ENCODE results near the gene IFT43. TPM values are rescaled to one million over a fixed set of nuclear protein-coding genes. Genes with fewer than 3 reads are reported as not detected.

The IFT43 gene
- total RNA-seq, 8 experiments from 2014 or later, result 30.0 to 63.3 (median 35.8) TPM

DNA sequence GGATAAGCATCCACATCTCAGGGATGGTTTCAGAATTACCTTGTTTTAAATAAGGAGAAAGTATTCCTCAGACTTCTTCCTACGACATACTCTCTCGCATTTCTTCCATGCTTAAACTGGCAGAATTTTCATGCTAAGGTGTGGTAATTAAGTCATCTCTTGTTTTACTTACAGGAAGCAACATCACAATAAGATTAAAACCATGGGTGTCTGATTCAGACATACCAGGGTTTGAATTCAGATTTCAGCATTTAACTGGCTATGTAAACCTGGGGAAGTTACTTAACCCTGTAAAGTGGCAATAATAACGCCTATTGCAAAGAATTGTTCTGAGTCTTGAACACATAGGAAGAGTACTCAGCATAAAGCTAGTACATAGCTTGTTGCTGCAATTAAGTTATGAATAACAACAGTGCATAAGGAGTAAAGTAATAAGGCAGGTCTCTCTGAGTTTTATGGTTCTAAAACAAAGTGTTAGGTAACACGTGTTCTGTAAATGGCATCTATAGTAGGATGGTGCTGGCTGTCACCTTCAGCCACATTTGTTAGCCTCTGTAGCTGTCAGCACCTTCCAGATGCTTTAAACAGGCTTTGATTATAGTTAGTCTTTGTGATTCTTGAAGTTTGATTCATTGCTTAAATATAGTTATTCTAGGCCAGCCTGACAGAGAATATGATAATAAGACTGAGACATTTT lies 38.8 kb downstream of the IFT43 start:
- 40 to 91% (median 83%) methylated on average over 2 to 4 of the region's 4 CpGs; no CpG with 5 or more reads in 2 of the 10 experiments for WGBS, 10 experiments
- in situ Hi-C loops (cut with MboI; ENCODE audit: low pct_unique_long_range_greater_than_20kb in 2 of 9, low sequenced_read_pairs in 9 of 9, unreplicated experiment in 9 of 9), result no loop called here

DNA sequence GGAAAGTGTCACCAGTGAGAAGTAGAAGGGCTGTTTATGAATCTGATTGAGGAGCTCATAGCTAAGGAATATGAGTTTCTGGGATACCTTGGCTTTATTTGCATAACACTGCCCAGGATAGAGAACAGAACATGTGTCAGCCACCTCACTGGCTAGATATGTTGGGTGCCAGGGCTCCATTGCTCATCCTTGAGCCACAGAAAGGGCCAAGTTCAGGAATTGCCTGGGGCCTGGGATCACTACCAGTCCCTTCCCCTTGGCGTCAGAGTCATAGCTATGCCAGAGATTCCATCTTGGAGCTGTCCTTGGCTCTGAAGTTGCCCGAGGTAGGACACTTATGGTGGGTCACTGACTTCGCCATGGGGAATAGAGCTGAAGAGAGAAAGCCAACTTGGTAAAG lies 49.0 kb downstream of the IFT43 start:
- in situ Hi-C loops (cut with MboI; ENCODE audit: low pct_unique_long_range_greater_than_20kb in 2 of 9, low sequenced_read_pairs in 9 of 9, unreplicated experiment in 9 of 9), result no loop called here
- WGBS, 10 experiments, result 83 to 100% (median 100%) methylated on average over 1 to 3 of the region's 3 CpGs; no CpG with 5 or more reads in 5 of the 10 experiments
- no peak overlapping the region for H3K4me3 ChIP-seq
- ATAC-seq (replicated peaks in 6 of 8), result no peak
- no peak overlapping the region for H3K27ac ChIP-seq
- no peaks in the 10 kb centered on the region for H3K4me1 ChIP-seq (replicated peaks in 1 of 2)

More for the DNA sequence above, 38.8 kb downstream of the IFT43 start:
- Histone ChIP-seq H3K27ac (no peak overlapping the region), H3K4me1 (replicated peaks in 1 of 2) (no peaks in the 10 kb centered on the region), H3K4me3 (no peak overlapping the region)
- ATAC-seq (replicated peaks in 6 of 8), result peak in 1 of 8 experiments; percentile 32

DNA sequence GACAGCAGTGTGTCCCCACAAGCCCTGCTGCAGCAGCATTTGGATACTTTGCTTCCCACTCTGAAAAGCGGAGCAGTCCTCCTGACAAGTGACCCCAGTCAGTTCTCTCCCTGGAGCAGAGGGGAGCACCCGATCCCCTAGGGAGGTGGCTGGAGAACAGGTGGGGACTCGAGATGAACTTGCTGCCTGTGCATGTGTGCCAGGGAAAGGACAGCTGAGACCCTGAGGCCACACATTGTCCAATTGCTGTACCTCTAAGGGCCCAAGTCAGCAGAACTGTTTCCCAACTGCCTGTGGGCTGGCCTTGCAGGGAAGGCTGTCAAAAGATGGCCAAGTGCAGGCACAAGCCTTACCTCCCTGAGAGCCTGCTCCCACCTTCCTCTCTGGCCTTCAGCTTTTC lies 55.1 kb downstream of the IFT43 start:
- Histone ChIP-seq H3K27ac (no peak overlapping the region), H3K4me1 (replicated peaks in 1 of 2) (no peaks in the 10 kb centered on the region), H3K4me3 (no peak overlapping the region)
- 72 to 100% (median 80%) methylated on average over 1 to 3 of the region's 3 CpGs; no CpG with 5 or more reads in 7 of the 10 experiments for WGBS, 10 experiments
- ATAC-seq (replicated peaks in 6 of 8), result no peak
- in situ Hi-C loops (cut with MboI; ENCODE audit: low pct_unique_long_range_greater_than_20kb in 2 of 9, low sequenced_read_pairs in 9 of 9, unreplicated experiment in 9 of 9), result loop anchor here in 1 of 9 experiments (10.0 kb wide), 1 partner anchor 604 kb away; no protein-coding TSS in a partner anchor

DNA sequence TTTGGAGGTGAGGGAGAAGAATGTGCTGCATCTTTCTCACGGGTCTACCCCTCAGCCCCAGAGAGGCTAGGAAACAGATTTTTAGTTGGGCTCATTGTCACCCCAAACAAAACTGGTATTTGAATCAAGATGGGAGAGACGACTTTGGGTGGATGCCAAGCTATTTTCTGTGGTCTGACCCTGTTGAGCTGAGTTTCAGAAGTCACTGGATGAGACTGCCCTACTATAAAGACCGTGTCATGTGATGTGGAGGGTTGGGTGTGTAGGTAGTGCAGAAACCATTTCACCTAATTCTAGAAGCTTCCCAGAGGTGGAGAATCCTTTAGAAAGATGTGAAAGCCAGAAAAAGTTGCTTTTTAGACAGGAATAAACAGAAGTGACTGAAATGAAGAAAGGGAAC lies 60.2 kb downstream of the IFT43 start:
- in situ Hi-C loops (cut with MboI; ENCODE audit: low pct_unique_long_range_greater_than_20kb in 2 of 9, low sequenced_read_pairs in 9 of 9, unreplicated experiment in 9 of 9), result loop anchor here in 1 of 9 experiments (10.0 kb wide), 1 partner anchor 599 kb away; no protein-coding TSS in a partner anchor
- no peak overlapping the region for H3K27ac ChIP-seq
- 33 to 85% (median 71%) methylated on average over 1 to 3 of the region's 3 CpGs; no CpG with 5 or more reads in 5 of the 10 experiments for WGBS, 10 experiments
- H3K4me1 ChIP-seq (replicated peaks in 1 of 2), result peaks cover 0 to 5% of the 10 kb centered on the region in 2 donors
- ATAC-seq (replicated peaks in 6 of 8), result no peak
- H3K4me3 ChIP-seq, result no peak overlapping the region

DNA sequence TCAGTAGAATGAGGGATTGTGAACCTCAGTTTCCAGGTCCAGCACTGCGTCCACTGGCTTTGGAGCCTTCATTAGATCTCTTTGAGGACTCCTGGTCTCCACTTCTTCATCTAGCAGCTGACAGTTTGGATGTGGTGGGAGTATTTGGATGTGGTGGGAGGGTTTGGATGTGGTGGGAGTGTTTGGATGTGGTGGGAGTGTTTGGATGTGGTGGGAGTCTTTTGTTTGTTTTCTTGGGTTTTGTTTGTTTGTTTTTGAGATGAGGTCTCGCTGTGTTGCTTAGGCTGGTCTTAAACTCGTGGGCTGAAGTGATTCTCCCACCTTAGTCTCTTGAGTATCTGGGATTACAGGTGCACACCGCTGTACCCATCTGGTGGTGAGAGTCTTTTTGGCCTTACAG lies 64.7 kb downstream of the IFT43 start:
- 30 to 100% (median 100%) methylated on average over 1 to 2 of the region's 4 CpGs; no CpG with 5 or more reads in 3 of the 10 experiments for whole genome bisulfite sequencing, 10 experiments
- in situ Hi-C loops (cut with MboI; ENCODE audit: low pct_unique_long_range_greater_than_20kb in 2 of 9, low sequenced_read_pairs in 9 of 9, unreplicated experiment in 9 of 9), result loop anchor here in 8 of 9 experiments (10.0 to 25.0 kb wide), 5 partner anchors 305 to 595 kb away; partner anchors contain the start of gene ESRRB (in 2 of the 8)

DNA sequence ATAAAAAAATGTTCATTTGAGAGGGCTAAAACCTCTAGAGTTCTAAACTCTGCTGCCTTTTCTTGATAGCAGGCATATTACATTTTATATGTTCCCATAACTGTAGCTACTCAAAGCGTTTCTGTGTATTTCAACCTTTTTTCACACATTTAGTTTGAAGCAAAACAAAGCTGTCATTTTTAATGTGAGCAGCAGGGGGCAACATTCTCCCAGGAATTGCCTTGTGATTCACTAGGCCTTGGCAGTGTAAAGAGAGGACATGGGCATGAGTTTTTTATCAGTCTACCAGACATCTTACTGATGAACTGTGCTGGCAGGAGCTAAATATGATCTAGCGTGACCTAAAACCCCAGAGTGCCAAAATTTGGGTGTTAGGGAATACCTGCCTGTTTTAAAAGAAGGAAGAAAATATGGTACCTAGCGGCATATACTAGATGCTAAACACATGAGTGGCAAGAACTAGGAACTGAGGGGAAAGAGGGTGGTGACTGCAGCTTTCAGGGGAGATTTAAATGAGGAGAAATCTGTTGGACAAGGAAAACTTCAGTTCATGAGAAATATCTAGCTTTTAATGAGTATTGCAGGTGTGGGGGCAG lies 65.3 kb downstream of the IFT43 start:
- peaks cover 0 to 5% of the 10 kb centered on the region in 2 donors for H3K4me1 ChIP-seq (replicated peaks in 1 of 2)
- in situ Hi-C loops (cut with MboI; ENCODE audit: low pct_unique_long_range_greater_than_20kb in 2 of 9, low sequenced_read_pairs in 9 of 9, unreplicated experiment in 9 of 9), result loop anchor here in 8 of 9 experiments (10.0 to 25.0 kb wide), 5 partner anchors 304 to 594 kb away; partner anchors contain the start of gene ESRRB (in 2 of the 8)
- H3K4me3 ChIP-seq, result no peak overlapping the region
- ATAC-seq (replicated peaks in 6 of 8), result peak; percentile 42 to 86 (median 68)
- no peak overlapping the region for H3K27ac ChIP-seq
- 0 to 100% (median 33%) methylated on average over 1 to 3 of the region's 3 CpGs; no CpG with 5 or more reads in 1 of the 10 experiments for WGBS, 10 experiments

More for the DNA sequence above, 64.7 kb downstream of the IFT43 start:
- no peak overlapping the region for H3K4me3 ChIP-seq
- no peak for ATAC-seq (replicated peaks in 6 of 8)
- H3K4me1 ChIP-seq (replicated peaks in 1 of 2), result peaks cover 0 to 5% of the 10 kb centered on the region in 2 donors
- no peak overlapping the region for H3K27ac ChIP-seq

DNA sequence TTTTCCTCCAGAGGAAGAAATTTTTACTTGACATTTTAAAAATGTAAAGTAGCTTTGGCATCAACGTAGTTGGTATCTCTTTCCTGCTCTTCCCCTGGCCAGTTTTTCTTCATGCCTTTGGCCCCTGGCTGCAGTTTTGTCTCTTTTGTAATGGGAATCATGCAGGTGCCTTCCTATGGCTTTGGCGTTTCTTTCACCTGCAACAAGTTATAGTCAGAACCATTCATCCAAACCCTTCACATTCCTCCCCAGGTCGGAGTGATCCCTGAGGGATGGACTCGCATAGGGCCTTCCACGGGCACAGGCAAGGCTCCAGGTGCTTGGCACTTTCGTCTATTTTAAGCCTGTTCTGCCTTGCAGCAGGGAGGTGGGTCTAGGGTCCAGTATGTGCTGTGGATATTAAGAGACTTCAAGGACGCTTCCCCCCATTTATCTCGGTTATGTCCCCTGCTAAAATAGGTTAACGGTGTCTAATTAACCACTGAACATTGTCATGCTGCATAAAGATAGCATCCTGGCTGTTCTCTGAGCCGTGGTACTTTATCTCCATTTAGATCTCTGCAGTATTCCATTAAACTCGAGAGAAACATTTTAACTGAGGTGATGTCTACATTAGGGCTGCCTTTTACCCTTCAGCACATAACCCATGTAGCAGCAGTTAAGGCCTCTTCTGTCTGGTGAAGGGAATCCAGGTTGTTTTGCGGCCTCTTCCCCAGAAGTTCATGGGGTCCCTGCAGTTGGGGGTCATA lies 66.3 kb downstream of the IFT43 start:
- ATAC-seq (replicated peaks in 6 of 8), result no peak
- H3K4me1 ChIP-seq (replicated peaks in 1 of 2), result peaks cover 0 to 5% of the 10 kb centered on the region in 2 donors
- WGBS, 10 experiments, result 64 to 93% (median 86%) methylated on average over 1 to 9 of the region's 12 CpGs
- H3K27ac ChIP-seq, result no peak overlapping the region
- no peak overlapping the region for H3K4me3 ChIP-seq
- in situ Hi-C loops (cut with MboI; ENCODE audit: low pct_unique_long_range_greater_than_20kb in 2 of 9, low sequenced_read_pairs in 9 of 9, unreplicated experiment in 9 of 9), result loop anchor here in 8 of 9 experiments (10.0 to 25.0 kb wide), 5 partner anchors 303 to 593 kb away; partner anchors contain the start of gene ESRRB (in 2 of the 8)

DNA sequence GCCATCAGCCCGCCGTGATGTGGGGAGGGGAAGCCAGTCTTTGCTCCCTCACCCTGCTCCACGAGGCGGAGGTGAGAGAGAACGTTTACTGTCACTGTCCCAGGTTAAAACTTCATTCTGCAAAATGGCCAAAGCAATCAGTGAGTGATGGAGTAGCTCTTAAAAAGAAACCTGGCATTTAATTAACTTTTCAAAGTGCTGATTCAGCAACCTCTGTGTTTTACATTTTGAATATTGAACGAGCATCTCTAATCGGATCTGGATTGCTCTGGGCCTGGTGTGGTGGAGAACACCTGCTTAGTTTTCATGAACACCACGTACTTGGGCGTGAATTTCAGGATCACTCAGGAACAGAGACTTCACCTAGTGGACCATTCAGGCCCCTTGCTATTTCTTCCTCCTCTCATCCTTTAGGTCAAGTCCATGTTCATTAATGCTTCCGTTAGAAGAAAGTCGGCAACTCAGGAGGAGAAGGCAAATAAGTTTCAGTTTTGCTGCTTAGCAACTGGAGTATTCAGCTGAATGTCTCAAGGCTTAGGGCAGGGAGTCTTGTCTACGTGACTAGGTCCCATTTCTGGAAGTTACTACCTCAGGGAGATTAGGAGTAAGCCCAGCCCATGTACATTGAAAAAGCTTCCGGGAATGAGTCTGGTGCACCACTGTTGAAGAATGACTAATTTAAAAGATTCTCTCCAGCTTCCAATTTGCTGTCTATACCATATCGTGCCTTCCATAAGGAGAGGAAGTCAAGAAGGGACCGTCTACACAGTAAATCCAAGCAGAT lies 68.2 kb downstream of the IFT43 start:
- no peaks in the 10 kb centered on the region for H3K4me1 ChIP-seq (replicated peaks in 1 of 2)
- no peak overlapping the region for H3K4me3 ChIP-seq
- no peak overlapping the region for H3K27ac ChIP-seq
- 65 to 97% (median 86%) methylated on average over 3 to 13 of the region's 15 CpGs for WGBS, 10 experiments
- ATAC-seq (replicated peaks in 6 of 8), result no peak
- in situ Hi-C loops (cut with MboI; ENCODE audit: low pct_unique_long_range_greater_than_20kb in 2 of 9, low sequenced_read_pairs in 9 of 9, unreplicated experiment in 9 of 9), result loop anchor here in 8 of 9 experiments (10.0 to 25.0 kb wide), 5 partner anchors 301 to 591 kb away; partner anchors contain the start of gene ESRRB (in 2 of the 8)

DNA sequence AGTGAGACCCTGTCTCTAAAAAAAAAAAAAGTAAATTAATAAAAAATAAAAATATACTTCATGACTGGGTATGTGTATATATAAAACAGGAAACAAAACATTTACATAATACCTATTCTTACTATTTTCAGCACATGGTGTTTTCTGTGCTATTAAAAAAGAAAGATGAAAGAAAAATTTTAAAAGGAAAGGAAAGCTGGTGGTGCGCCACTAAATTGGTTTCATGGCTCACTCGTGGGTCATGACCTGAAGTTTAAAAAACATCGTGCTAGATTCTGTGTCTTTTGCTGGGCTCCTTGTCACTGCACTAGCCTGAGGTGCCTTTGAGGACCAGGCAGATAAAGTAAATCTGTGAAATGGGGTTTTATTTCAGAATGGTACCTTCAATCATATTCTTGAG lies 69.8 kb downstream of the IFT43 start:
- 44 to 97% (median 78%) methylated on average over 1 to 3 of the region's 3 CpGs; no CpG with 5 or more reads in 1 of the 10 experiments for WGBS, 10 experiments
- in situ Hi-C loops (cut with MboI; ENCODE audit: low pct_unique_long_range_greater_than_20kb in 2 of 9, low sequenced_read_pairs in 9 of 9, unreplicated experiment in 9 of 9), result loop anchor here in 8 of 9 experiments (10.0 to 25.0 kb wide), 5 partner anchors 299 to 589 kb away; partner anchors contain the start of gene ESRRB (in 2 of the 8)

DNA sequence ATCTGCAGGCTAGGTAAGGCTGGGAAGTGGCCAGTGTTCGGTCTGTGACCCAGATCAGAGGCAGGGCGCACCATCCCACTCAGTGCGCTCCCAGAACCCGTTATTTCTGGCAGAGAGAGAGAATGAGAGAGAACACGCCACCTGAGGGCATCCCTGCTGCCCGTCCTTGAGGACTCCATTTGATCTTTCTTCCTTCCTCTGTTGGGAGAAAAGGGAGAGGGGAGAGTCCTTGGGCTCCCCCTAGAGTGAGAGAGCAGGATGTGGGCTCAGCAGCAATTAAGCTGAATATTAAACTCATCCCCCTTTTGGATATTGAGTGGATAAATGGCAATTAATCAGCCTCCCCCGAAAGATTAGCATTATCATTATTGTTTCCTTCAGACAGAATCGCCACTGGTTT lies 70.6 kb downstream of the IFT43 start:
- Histone ChIP-seq H3K27ac (no peak overlapping the region), H3K4me1 (replicated peaks in 1 of 2) (no peaks in the 10 kb centered on the region), H3K4me3 (no peak overlapping the region)
- in situ Hi-C loops (cut with MboI; ENCODE audit: low pct_unique_long_range_greater_than_20kb in 2 of 9, low sequenced_read_pairs in 9 of 9, unreplicated experiment in 9 of 9), result loop anchor here in 8 of 9 experiments (10.0 to 25.0 kb wide), 5 partner anchors 299 to 589 kb away; partner anchors contain the start of gene ESRRB (in 2 of the 8)
- peak in 1 of 8 experiments; percentile 20 for ATAC-seq (replicated peaks in 6 of 8)
- 50 to 100% (median 91%) methylated on average over 1 to 5 of the region's 8 CpGs; no CpG with 5 or more reads in 1 of the 10 experiments for WGBS, 10 experiments

More for the DNA sequence above, 69.8 kb downstream of the IFT43 start:
- ATAC-seq (replicated peaks in 6 of 8), result no peak
- H3K4me3 ChIP-seq, result no peak overlapping the region
- H3K27ac ChIP-seq, result no peak overlapping the region
- H3K4me1 ChIP-seq (replicated peaks in 1 of 2), result no peaks in the 10 kb centered on the region

DNA sequence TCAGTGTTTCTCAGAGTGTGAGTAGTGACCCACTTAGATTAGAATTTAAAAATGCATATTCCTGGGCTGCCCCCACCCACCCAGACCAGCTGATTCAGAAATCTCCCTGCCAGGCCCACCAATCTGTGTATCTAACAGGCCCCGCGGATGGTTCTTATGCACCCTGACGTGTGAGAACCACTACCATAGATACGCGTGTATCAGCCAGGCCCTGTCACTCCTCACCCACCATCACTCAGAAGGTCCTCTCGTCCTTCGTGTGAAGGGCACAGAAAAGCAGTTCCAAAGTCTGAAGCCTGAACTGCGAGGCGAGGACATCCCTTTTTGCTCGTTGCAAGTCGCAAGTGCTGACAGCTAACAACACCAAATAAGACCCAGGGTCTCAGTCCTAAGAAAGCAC lies 72.4 kb downstream of the IFT43 start:
- no peak overlapping the region for H3K27ac ChIP-seq
- in situ Hi-C loops (cut with MboI; ENCODE audit: low pct_unique_long_range_greater_than_20kb in 2 of 9, low sequenced_read_pairs in 9 of 9, unreplicated experiment in 9 of 9), result loop anchor here in 8 of 9 experiments (10.0 to 25.0 kb wide), 5 partner anchors 297 to 587 kb away; partner anchors contain the start of gene ESRRB (in 2 of the 8)
- no peak for ATAC-seq (replicated peaks in 6 of 8)
- 80 to 100% (median 86%) methylated on average over 2 to 8 of the region's 11 CpGs; no CpG with 5 or more reads in 4 of the 10 experiments for WGBS, 10 experiments
- H3K4me1 ChIP-seq (replicated peaks in 1 of 2), result no peaks in the 10 kb centered on the region
- H3K4me3 ChIP-seq, result no peak overlapping the region
